HL-60 (cell line): ENCODE data around the gene CCM2L.

Source experiments
- DNase-seq, 2 experiments: peaks; one replicate each; pipeline ENCODE4 v3.0.0-alpha.2; 2010 to 2020; ENCODE audit warnings: low read depth in 1 of 2, low spot score in 1 of 2
- H3K27ac ChIP-seq: fragments of 250-450 bp; sonication (Bioruptor Pico); replicated peaks from 2 replicates; pipeline ENCODE4 v1.5.1; 2020; ENCODE audit warnings: mild to moderate bottlenecking, moderate library complexity
- H3K27me3 ChIP-seq: fragments of 250-450 bp; sonication (Bioruptor Pico); 2 replicates; pipeline ENCODE4 v1.5.1; 2021; ENCODE audit warnings: mild to moderate bottlenecking, moderate library complexity; ENCODE audit not compliant: insufficient read depth, poor library complexity, severe bottlenecking
- H3K4me3 ChIP-seq: replicated peaks from 2 replicates; pipeline ENCODE4 v1.5.1; 2011; ENCODE audit warnings: mild to moderate bottlenecking, control low read depth, low read length; ENCODE audit not compliant: insufficient read depth
- CTCF ChIP-seq: IDR thresholded peaks from one replicate; pipeline ENCODE4 v1.5.1; 2011; ENCODE audit warnings: low read length, control low read depth, inconsistent platforms; ENCODE audit not compliant: insufficient read depth
- GABPA ChIP-seq: IDR thresholded peaks from 2 replicates; pipeline ENCODE4 v1.6.1; 2012; ENCODE audit warnings: low read depth
- POLR2AphosphoS5 ChIP-seq: IDR thresholded peaks from 2 replicates; pipeline ENCODE4 v1.6.1; 2012; ENCODE audit warnings: low read depth
- SPI1 ChIP-seq: IDR thresholded peaks from 2 replicates; pipeline ENCODE4 v1.6.1; 2012; ENCODE audit warnings: low read depth, mild to moderate bottlenecking, borderline replicate concordance
- TF ChIP-seq, protein P1 (sequence below): IDR thresholded peaks from 2 replicates; pipeline ENCODE4 v1.6.1; 2012; ENCODE audit warnings: low read depth; ENCODE audit not compliant: insufficient replicate concordance

Gene CCM2L

GRCh38 chr20:31979713-31980426 is 30.4 kb upstream of the CCM2L start:
- TF ChIP-seq CTCF: no peak
- no peak for TF ChIP-seq GABPA
- no peak for TF ChIP-seq POLR2AphosphoS5
- TF ChIP-seq SPI1: no peak
- TF ChIP-seq, protein P1, sequence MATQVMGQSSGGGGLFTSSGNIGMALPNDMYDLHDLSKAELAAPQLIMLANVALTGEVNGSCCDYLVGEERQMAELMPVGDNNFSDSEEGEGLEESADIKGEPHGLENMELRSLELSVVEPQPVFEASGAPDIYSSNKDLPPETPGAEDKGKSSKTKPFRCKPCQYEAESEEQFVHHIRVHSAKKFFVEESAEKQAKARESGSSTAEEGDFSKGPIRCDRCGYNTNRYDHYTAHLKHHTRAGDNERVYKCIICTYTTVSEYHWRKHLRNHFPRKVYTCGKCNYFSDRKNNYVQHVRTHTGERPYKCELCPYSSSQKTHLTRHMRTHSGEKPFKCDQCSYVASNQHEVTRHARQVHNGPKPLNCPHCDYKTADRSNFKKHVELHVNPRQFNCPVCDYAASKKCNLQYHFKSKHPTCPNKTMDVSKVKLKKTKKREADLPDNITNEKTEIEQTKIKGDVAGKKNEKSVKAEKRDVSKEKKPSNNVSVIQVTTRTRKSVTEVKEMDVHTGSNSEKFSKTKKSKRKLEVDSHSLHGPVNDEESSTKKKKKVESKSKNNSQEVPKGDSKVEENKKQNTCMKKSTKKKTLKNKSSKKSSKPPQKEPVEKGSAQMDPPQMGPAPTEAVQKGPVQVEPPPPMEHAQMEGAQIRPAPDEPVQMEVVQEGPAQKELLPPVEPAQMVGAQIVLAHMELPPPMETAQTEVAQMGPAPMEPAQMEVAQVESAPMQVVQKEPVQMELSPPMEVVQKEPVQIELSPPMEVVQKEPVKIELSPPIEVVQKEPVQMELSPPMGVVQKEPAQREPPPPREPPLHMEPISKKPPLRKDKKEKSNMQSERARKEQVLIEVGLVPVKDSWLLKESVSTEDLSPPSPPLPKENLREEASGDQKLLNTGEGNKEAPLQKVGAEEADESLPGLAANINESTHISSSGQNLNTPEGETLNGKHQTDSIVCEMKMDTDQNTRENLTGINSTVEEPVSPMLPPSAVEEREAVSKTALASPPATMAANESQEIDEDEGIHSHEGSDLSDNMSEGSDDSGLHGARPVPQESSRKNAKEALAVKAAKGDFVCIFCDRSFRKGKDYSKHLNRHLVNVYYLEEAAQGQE: no peak
- Histone ChIP-seq H3K27ac (no peak overlapping the region), H3K27me3 (peaks cover 4% of the 10 kb centered on the region), H3K4me3 (no peak overlapping the region)
- DNase-seq: no peak

DNA sequence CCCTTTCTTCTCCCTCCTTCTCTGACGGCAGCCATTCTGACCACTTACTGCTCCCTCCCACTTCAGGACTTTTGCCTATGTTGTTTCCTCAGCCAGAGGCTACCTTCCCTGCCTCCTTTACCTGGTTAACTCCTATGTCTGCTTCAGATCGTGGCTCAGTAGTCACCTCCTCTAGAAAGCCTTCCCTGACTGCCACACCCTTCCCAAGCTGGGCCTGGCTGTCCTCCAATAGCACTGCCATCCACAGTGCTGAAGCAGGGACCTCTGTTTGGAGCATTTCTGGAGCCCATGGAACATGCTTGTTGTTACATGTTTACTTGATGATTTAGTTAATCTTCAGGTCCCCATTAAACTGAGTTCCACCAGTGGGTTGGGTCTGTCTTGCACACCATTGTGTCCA is 28.5 kb upstream of the CCM2L start:
- Histone ChIP-seq H3K27me3 (peaks cover 6% of the 10 kb centered on the region), H3K4me3 (no peak overlapping the region), H3K27ac (no peak overlapping the region)
- no peak for DNase-seq
- TF ChIP-seq POLR2AphosphoS5 (no peak), SPI1 (no peak), GABPA (no peak), CTCF (no peak)
- TF ChIP-seq, protein P1: no peak

DNA sequence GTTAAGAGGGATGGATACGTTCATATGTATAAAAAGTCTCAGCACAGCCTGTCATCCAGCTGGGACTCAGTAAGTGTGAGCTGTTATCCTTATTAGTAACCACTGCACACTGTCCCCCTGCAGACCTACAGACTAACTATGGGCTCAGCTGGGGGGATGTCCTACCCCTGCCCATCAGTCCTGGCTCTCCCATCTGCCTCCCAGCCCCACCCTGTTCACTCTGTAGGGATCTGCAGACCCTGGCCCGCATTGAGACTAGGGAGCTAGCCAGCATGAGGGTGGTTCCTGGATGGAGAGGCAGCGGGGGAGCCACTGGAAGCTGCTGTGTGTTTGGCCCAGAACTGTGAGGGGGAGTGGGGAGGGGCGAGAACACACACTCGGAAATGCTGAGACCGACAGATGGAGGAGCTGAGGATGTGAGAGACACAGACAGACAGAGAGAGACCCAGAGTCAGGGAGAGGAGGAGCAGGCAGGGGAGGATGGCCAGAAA is 25.2 kb upstream of the CCM2L start:
- Histone ChIP-seq H3K27me3 (peaks cover 6% of the 10 kb centered on the region), H3K4me3 (no peak overlapping the region), H3K27ac (no peak overlapping the region)
- DNase-seq: no peak
- TF ChIP-seq, protein P1: no peak
- TF ChIP-seq CTCF (no peak), SPI1 (no peak), POLR2AphosphoS5 (no peak), GABPA (no peak)
